HG02852 (cell line): Measurements from ENCODE around the gene TSPAN15.

ENCODE experiments used
- ATAC-seq: cut with Tn5 transposase; IDR thresholded peaks from one replicate; pipeline ENCODE4 v1.9.1; 2021; ENCODE audit warnings: mild to moderate bottlenecking, moderate library complexity; ENCODE audit not compliant: unreplicated experiment

The TSPAN15 gene

GRCh38 chr10:69451209-69451783 lies at the start of gene TSPAN15:
Gene TSPAN15, plus strand, starts transcription at chr10:69451465. Its CDS starts 130 bp downstream, at chr10:69451595.
- ATAC-seq, result peak; percentile 88

- no peak for ATAC-seq
These were observed 48.9 kb upstream of the TSPAN15 start for GRCh38 chr10:69402386-69402785.

GRCh38 chr10:69403066-69403465 lies 48.2 kb upstream of the TSPAN15 start:
- ATAC-seq, result no peak

GRCh38 chr10:69403519-69403918 lies 47.7 kb upstream of the TSPAN15 start:
- no peak for ATAC-seq

- ATAC-seq, result no peak
These were observed 46.5 kb upstream of the TSPAN15 start for GRCh38 chr10:69404786-69405185.

DNA sequence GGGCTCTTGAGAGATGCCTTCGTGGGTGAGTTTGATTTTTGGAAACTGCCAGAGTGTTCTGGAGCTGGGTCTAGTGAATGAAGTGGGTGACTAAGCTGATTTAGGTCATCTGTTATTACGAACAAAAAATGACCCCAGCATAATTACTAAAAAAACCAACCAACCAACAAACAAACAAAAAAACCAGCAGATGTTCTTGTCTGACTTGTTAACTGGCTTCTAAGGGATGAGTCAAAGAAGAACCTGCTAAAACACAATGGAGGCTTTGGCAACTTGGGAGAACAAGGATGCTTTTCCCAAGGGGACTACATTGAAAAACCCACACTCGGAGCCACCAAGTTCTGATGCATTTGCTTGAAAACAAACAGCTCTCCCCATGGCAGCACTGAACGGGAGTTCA lies 46.0 kb upstream of the TSPAN15 start:
- no peak for ATAC-seq

DNA sequence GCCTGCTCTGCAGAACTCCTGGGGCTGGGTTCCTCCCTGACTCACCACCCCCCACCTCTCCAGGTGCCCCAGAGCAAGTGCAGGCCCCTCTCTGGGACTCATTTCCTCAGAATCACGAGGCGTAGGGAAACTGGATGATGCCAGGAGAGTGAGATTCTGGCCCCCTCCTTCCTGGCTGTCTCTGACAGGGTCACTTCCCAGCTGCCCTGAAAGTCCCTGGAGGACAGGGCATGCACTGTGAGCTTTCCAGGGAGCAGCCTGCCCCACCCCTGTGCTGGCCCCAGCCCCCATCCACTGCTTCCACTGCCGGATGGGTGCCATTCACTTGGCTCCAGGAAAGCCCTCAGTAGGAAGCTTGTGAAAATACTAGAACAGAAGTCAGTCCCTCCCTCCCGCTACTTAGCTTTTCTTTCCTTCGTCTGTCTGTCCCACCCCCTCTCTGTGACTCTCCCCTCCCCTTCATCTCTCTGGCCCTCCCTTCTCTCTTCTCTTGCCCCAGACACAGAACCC lies 44.9 kb upstream of the TSPAN15 start:
- no peak for ATAC-seq

GRCh38 chr10:69406816-69407580 lies 44.3 kb upstream of the TSPAN15 start:
- no peak for ATAC-seq

DNA sequence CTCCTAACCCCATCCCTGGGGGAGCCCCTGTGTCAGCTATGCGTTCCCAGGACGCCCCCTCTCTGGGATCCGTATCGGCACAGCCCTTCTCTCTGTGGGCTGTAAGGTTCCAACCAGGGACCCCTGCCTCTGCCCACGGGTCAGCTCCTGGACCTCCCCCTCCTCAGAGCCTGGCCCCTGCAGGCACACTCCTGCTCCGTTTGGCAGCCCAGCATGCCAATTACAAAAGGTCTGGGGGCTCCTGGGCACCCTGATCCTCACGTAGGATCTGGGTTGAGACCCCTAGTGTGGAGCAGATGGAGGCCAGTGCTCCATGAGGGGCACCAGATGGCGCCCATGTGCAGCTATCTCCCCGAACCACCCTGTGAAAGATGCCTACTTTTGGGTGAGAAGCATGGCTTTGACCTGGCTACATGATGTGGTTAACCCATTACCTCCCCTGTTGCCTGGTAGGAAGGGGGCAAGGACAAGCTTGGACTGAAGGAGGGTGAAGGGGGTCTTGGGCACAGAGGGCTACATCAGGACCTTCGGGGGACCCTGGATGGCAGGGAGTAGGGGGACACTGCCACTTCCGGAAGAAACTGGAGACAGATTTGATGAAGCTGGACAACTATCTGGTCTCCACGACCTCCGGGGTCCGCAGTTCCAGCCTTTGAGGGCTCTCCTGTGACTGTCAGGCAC lies 43.5 kb upstream of the TSPAN15 start:
- ATAC-seq, result no peak

- peak; percentile 81 for ATAC-seq
These were observed 42.7 kb upstream of the TSPAN15 start for GRCh38 chr10:69408318-69409175.

GRCh38 chr10:69409176-69409495 lies 42.1 kb upstream of the TSPAN15 start:
- no peak for ATAC-seq

DNA sequence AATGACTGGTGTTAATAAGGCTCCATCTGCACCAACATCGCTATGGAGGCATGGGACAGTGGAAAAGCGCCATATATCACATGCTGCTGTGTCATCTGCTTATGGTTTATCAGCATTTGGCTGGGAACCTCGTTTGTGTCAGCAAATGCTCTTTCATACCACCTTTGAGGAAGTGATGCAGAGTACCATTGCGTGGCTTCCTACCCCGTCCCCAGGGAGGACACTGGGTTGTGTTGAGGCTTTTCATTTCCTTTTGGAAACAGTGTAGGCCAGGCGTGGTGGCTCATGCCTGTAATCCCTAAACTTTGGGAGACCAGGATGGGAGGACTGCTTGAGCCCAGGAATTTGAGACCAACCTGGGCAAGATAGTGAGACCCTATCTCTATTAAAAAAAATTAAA lies 41.3 kb upstream of the TSPAN15 start:
- ATAC-seq, result no peak

DNA sequence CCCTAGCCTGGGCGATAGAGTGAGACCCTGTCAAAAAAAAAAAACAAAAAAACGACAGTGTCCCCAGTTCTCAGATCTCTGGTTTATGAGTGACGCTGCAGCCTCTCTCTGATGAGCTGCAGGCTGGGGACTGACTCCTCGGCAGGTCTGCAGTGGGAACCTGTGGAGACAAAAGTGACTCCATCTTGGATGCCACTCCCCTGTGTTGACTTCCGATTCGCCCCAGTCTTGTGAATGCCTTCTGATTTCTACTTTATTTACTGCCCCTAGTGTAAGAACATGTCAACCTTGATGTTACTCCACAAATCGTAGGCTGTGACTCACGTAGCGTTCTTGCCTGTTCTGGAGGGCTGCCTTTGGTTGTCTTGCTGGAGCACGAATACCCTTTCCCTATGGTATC lies 40.8 kb upstream of the TSPAN15 start:
- ATAC-seq, result no peak

DNA sequence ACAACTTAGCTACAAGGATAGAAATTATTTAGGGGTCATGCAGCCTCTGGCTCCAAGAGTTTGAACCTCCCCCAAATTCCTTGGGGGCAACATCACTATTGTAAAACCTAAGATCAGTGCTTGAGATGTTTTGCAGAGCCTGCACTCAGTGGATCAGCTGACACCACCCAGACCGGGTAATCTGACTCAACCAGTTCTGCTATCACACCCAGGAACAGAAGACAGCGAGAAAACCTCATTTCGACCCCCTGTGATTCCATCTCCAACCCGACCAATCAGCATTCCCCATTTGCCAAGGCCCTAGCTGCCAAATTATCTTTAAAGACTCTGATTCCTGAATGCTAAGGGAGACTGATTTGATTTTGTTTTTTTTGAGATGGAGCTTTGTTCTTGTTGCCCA lies 39.8 kb upstream of the TSPAN15 start:
- ATAC-seq, result no peak

- no peak for ATAC-seq
These were observed 39.0 kb upstream of the TSPAN15 start for GRCh38 chr10:69412232-69412790.

GRCh38 chr10:69413221-69413865 lies 37.9 kb upstream of the TSPAN15 start:
- no peak for ATAC-seq

DNA sequence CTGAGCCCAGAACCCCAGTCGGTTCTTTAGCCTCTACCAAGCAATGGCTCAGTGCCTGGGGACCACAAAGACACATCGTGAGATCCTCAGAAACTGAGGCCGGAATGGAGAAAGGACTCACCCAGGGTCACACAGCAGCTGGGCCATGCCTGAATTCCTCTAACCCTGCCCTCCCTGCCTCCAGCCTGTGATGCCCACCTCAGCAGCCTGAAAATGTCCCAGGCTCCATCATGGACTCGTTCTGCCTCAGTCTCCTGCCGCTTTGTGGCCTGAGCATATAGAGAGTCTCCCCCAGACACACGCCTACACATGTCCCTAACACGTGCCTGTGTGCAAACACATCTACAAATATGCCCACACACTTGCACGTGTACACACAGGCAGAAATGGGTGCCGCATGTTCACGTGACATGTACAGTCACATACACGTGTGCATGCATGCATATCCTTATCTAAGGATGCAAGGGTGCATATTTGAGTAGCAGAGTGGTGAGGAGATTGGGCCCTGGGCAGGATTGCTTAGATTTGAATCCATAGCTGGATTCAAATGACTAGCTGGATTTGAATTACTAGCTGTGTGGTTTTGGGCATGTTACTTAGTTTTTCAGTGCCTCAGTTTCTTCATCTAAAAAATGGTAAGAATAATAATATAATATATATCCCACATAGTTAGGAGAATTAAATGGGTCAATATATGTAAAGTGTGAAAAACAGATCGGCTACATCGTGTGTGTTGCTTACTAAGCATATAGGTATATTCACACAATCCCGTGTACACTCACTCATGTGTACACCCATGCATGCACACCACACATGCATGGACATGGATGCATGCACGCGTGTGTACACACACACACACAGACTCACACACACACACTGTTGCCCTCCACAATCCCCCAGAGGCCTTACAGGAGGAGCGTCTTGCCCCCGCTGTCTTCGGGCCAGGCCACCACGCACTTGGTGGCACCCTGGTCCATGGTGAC lies 36.9 kb upstream of the TSPAN15 start:
- no peak for ATAC-seq

- ATAC-seq, result no peak
These were observed 36.2 kb upstream of the TSPAN15 start for GRCh38 chr10:69415049-69415448.

- no peak for ATAC-seq
These were observed 35.3 kb upstream of the TSPAN15 start for GRCh38 chr10:69415951-69416350.
